Measurements from ENCODE around the gene SMARCD3. TPM values are rescaled to one million over a fixed set of nuclear protein-coding genes. Genes with fewer than 3 reads are reported as not detected.

SMARCD3 gene
- total RNA-seq, 4 donors from 2014 or later, result 25.3 to 43.4 (median 40.6) TPM

GRCh38 chr7:151236406-151236805, 12.1 kb downstream of the SMARCD3 start:
- peaks cover 17 to 69% (median 68%) of the 10 kb centered on the region in 4 donors for H3K36me3 ChIP-seq
- no peak for DNase-seq (ENCODE audit: extremely low spot score)

GRCh38 chr7:151235091-151235787, 13.3 kb downstream of the SMARCD3 start:
- Histone ChIP-seq H3K27ac (replicated peaks in 1 of 4) (no peak overlapping the region), H3K4me1 (peaks cover 25 to 41% (median 28%) of the 10 kb centered on the region in 4 donors), H3K27me3 (no peaks in the 10 kb centered on the region), H3K4me3 (no peak overlapping the region), H3K36me3 (peaks cover 17 to 59% (median 57%) of the 10 kb centered on the region in 4 donors), H3K9me3 (no peaks in the 10 kb centered on the region)
- intact Hi-C loops (cut with DNase I), result no loop called here
- TF ChIP-seq POLR2AphosphoS5 (IDR thresholded peaks at IDR 0.05) (no peak), POLR2A (IDR thresholded peaks at IDR 0.05; ENCODE audit: low read depth) (no peak), CTCF (IDR thresholded peaks at IDR 0.05) (no peak)
- WGBS, result 90% methylated on average over 14 of the region's 28 CpGs
- no peak for DNase-seq (ENCODE audit: extremely low spot score)

More at GRCh38 chr7:151236406-151236805, 12.1 kb downstream of the SMARCD3 start:
- WGBS, result 87% methylated on average over 13 of the region's 13 CpGs
- intact Hi-C loops (cut with DNase I), result no loop called here
- TF ChIP-seq POLR2A (IDR thresholded peaks at IDR 0.05; ENCODE audit: low read depth), result no peak
- TF ChIP-seq EP300 (IDR thresholded peaks at IDR 0.05), result no peak
- no peak for TF ChIP-seq CTCF (IDR thresholded peaks at IDR 0.05)
- no peak for TF ChIP-seq POLR2AphosphoS5 (IDR thresholded peaks at IDR 0.05)
- Histone ChIP-seq H3K4me1 (peaks cover 24 to 41% (median 27%) of the 10 kb centered on the region in 4 donors), H3K27ac (replicated peaks in 1 of 4) (no peak overlapping the region), H3K4me3 (no peak overlapping the region), H3K9me3 (no peaks in the 10 kb centered on the region), H3K27me3 (no peaks in the 10 kb centered on the region)

GRCh38 chr7:151233804-151234203, 14.7 kb downstream of the SMARCD3 start:
- 80% methylated on average over 9 of the region's 9 CpGs for WGBS
- Histone ChIP-seq H3K4me1 (peaks cover 23 to 41% (median 27%) of the 10 kb centered on the region in 4 donors), H3K4me3 (peak overlapping the region; percentile 66 to 99 (median 93)), H3K27ac (replicated peaks in 1 of 4) (peak overlapping the region; percentile 80 to 87 (median 85)), H3K36me3 (peaks cover 9 to 45% (median 43%) of the 10 kb centered on the region in 4 donors), H3K27me3 (no peaks in the 10 kb centered on the region), H3K9me3 (no peaks in the 10 kb centered on the region)
- TF ChIP-seq POLR2A (IDR thresholded peaks at IDR 0.05; ENCODE audit: low read depth) (no peak), EP300 (IDR thresholded peaks at IDR 0.05) (no peak), CTCF (IDR thresholded peaks at IDR 0.05) (no peak), POLR2AphosphoS5 (IDR thresholded peaks at IDR 0.05) (no peak)
- intact Hi-C loops (cut with DNase I), result no loop called here
- no peak for DNase-seq (ENCODE audit: extremely low spot score)

GRCh38 chr7:151232917-151233701, 15.4 kb downstream of the SMARCD3 start:
- Histone ChIP-seq H3K27me3 (no peaks in the 10 kb centered on the region), H3K4me3 (peak overlapping the region; percentile 66 to 99 (median 93)), H3K36me3 (peaks cover 5 to 38% (median 36%) of the 10 kb centered on the region in 4 donors), H3K27ac (replicated peaks in 1 of 4) (peak overlapping the region; percentile 80 to 87 (median 85)), H3K9me3 (no peaks in the 10 kb centered on the region), H3K4me1 (peaks cover 26 to 44% (median 30%) of the 10 kb centered on the region in 4 donors)
- DNase-seq (ENCODE audit: extremely low spot score), result no peak
- TF ChIP-seq POLR2A (IDR thresholded peaks at IDR 0.05; ENCODE audit: low read depth) (no peak), EP300 (IDR thresholded peaks at IDR 0.05) (no peak), CTCF (IDR thresholded peaks at IDR 0.05) (no peak), POLR2AphosphoS5 (IDR thresholded peaks at IDR 0.05) (no peak)
- WGBS, result 14% methylated on average over 17 of the region's 36 CpGs
- intact Hi-C loops (cut with DNase I), result no loop called here

Data from esophagus muscularis mucosa (tissue), 4 donors.